ENCODE measurements around the gene CBX7.
"Not testable (repeated sequence)": the region's sequence is repeated elsewhere in the genome, so short reads cannot be mapped to it uniquely, and the experiment has no call there.

CBX7 gene

GRCh38 chr22:39173787-39174497 lies 21.5 kb upstream of the CBX7 start:
- no peak for DNase-seq

GRCh38 chr22:39173050-39173706 lies 20.7 kb upstream of the CBX7 start:
- DNase-seq, result no peak

GRCh38 chr22:39172265-39173049 lies 20.0 kb upstream of the CBX7 start:
- DNase-seq, result not testable (repeated sequence)

GRCh38 chr22:39171623-39172264 lies 19.3 kb upstream of the CBX7 start:
- no peak for DNase-seq

- peak; percentile 82 for DNase-seq
These were observed 18.5 kb upstream of the CBX7 start for GRCh38 chr22:39170825-39171622.

GRCh38 chr22:39169797-39170466 lies 17.5 kb upstream of the CBX7 start:
- DNase-seq, result no peak

- DNase-seq, result no peak
These were observed 14.1 kb upstream of the CBX7 start for GRCh38 chr22:39166547-39166946.

- DNase-seq, result not testable (repeated sequence)
These were observed 3.6 kb upstream of the CBX7 start for GRCh38 chr22:39156093-39156492.

- DNase-seq, result no peak
These were observed 2.9 kb upstream of the CBX7 start for GRCh38 chr22:39155421-39155820.

- DNase-seq, result no peak
These were observed 789 bp upstream of the CBX7 start for GRCh38 chr22:39153220-39153717.

GRCh38 chr22:39152024-39152510 lies 413 bp downstream of the CBX7 start:
- no peak for DNase-seq

GRCh38 chr22:39151329-39151975 lies 1.0 kb downstream of the CBX7 start:
- no peak for DNase-seq

- DNase-seq, result no peak
These were observed 1.6 kb downstream of the CBX7 start for GRCh38 chr22:39150848-39151215.

- no peak for DNase-seq
These were observed 2.3 kb downstream of the CBX7 start for GRCh38 chr22:39149915-39150847.

GRCh38 chr22:39148727-39149535 lies 3.5 kb downstream of the CBX7 start:
- peak; percentile 65 for DNase-seq

- no peak for DNase-seq
These were observed 4.3 kb downstream of the CBX7 start for GRCh38 chr22:39148026-39148726.

- no peak for DNase-seq
These were observed 5.0 kb downstream of the CBX7 start for GRCh38 chr22:39147335-39148025.

Measured in T-helper 9 cell (primary cell).